ENCODE measurements around the gene ASCL2. TPM values are rescaled to one million over a fixed set of nuclear protein-coding genes. Genes with fewer than 3 reads are reported as not detected.

ASCL2 gene
- total and polyA plus RNA-seq, 2 donors from 2014 or later = 1.2 to 5.0 TPM

GRCh38 chr11:2311353-2312133 lies 41.2 kb upstream of the ASCL2 start:
- H3K4me3 ChIP-seq (ENCODE audit: low read length in 3 of 3) = no peak overlapping the region
- peaks cover 0 to 10% (median 5%) of the 10 kb centered on the region in 3 donors for H3K4me1 ChIP-seq (ENCODE audit: control insufficient read depth in 2 of 3, insufficient read depth in 2 of 3, low read depth in 1 of 3, low read length in 3 of 3)
- no peaks in the 10 kb centered on the region for H3K36me3 ChIP-seq (ENCODE audit: control insufficient read depth in 2 of 3, insufficient read depth in 3 of 3, low read length in 3 of 3)
- H3K27me3 ChIP-seq (ENCODE audit: control insufficient read depth, insufficient read depth, low read length) = no peaks in the 10 kb centered on the region
- H3K9me3 ChIP-seq (ENCODE audit: control insufficient read depth in 2 of 3, insufficient read depth in 1 of 3, low read length in 3 of 3) = no peaks in the 10 kb centered on the region
- no peak overlapping the region for H3K27ac ChIP-seq (ENCODE audit: low read depth in 2 of 2, low read length in 2 of 2)
- TF ChIP-seq CTCF (IDR thresholded peaks at IDR 0.05; ENCODE audit: borderline replicate concordance, extremely low read depth, insufficient read depth) = no peak
- no peak for FAIRE-seq
- no peak overlapping the region for H3K9ac ChIP-seq (ENCODE audit: low read length in 3 of 3)
- intact Hi-C loops (cut with DNase I) = no loop called here
- peak in 1 of 5 donors; percentile 79 for DNase-seq

GRCh38 chr11:2310786-2311352 lies 40.5 kb upstream of the ASCL2 start:
- Histone ChIP-seq H3K27ac (ENCODE audit: low read depth in 2 of 2, low read length in 2 of 2) (no peak overlapping the region), H3K9me3 (ENCODE audit: control insufficient read depth in 2 of 3, insufficient read depth in 1 of 3, low read length in 3 of 3) (no peaks in the 10 kb centered on the region), H3K4me3 (ENCODE audit: low read length in 3 of 3) (no peak overlapping the region), H3K9ac (ENCODE audit: low read length in 3 of 3) (no peak overlapping the region), H3K4me1 (ENCODE audit: control insufficient read depth in 2 of 3, insufficient read depth in 2 of 3, low read depth in 1 of 3, low read length in 3 of 3) (peaks cover under 1 to 14% (median 6%) of the 10 kb centered on the region in 3 donors), H3K36me3 (ENCODE audit: control insufficient read depth in 2 of 3, insufficient read depth in 3 of 3, low read length in 3 of 3) (no peaks in the 10 kb centered on the region), H3K27me3 (ENCODE audit: control insufficient read depth, insufficient read depth, low read length) (no peaks in the 10 kb centered on the region)
- FAIRE-seq = no peak
- intact Hi-C loops (cut with DNase I) = no loop called here
- DNase-seq = peak in 1 of 5 donors; percentile 63
- TF ChIP-seq CTCF (IDR thresholded peaks at IDR 0.05; ENCODE audit: borderline replicate concordance, extremely low read depth, insufficient read depth) = no peak

GRCh38 chr11:2310073-2310785 lies 39.8 kb upstream of the ASCL2 start:
- Histone ChIP-seq H3K9me3 (ENCODE audit: control insufficient read depth in 2 of 3, insufficient read depth in 1 of 3, low read length in 3 of 3) (no peaks in the 10 kb centered on the region), H3K9ac (ENCODE audit: low read length in 3 of 3) (no peak overlapping the region), H3K4me3 (ENCODE audit: low read length in 3 of 3) (no peak overlapping the region), H3K36me3 (ENCODE audit: control insufficient read depth in 2 of 3, insufficient read depth in 3 of 3, low read length in 3 of 3) (no peaks in the 10 kb centered on the region), H3K27ac (ENCODE audit: low read depth in 2 of 2, low read length in 2 of 2) (no peak overlapping the region), H3K27me3 (ENCODE audit: control insufficient read depth, insufficient read depth, low read length) (no peaks in the 10 kb centered on the region), H3K4me1 (ENCODE audit: control insufficient read depth in 2 of 3, insufficient read depth in 2 of 3, low read depth in 1 of 3, low read length in 3 of 3) (peaks cover 3 to 20% (median 11%) of the 10 kb centered on the region in 3 donors)
- peak in 1 of 5 donors; percentile 62 for DNase-seq
- FAIRE-seq = no peak
- intact Hi-C loops (cut with DNase I) = no loop called here
- no peak for TF ChIP-seq CTCF (IDR thresholded peaks at IDR 0.05; ENCODE audit: borderline replicate concordance, extremely low read depth, insufficient read depth)
